H1 (cell line): ENCODE results near the gene TACR2. TPM values are rescaled to one million over a fixed set of nuclear protein-coding genes. Genes with fewer than 3 reads are reported as not detected.

Experiments
- CTCF ChIA-PET: fragments of 300-600 bp; sonication (Branson Sonifier 250); formaldehyde crosslinking; loops from one replicate; lab custom pipeline; 2021; ENCODE audit not compliant: partially characterized antibody; lab: Charles Lee
- POLR2A ChIA-PET: fragments of 300-600 bp; sonication (Branson Sonifier 250); formaldehyde crosslinking; loops from one replicate; lab custom pipeline; 2021; ENCODE audit warnings: inconsistent platforms; ENCODE audit not compliant: partially characterized antibody; lab: Charles Lee
- DNase-seq, 2 experiments: peaks; one replicate each; pipeline versions ENCODE4 v3.0.0 to v3.0.0-alpha.2; 2010 to 2022; ENCODE audit warnings: low spot score in 2 of 2, low read depth in 1 of 2, mixed read lengths in 1 of 2
- FAIRE-seq: peaks from 2 replicates; lab custom pipeline; 2011; peaks lifted over from hg19 to GRCh38; lab: Jason Lieb, UNC
- H2AFZ ChIP-seq: 2 replicates; pipeline ENCODE4 v1.8.1; 2012; ENCODE audit warnings: low read length, inconsistent platforms
- H2AK5ac ChIP-seq: 2 replicates; pipeline ENCODE4 v1.6.1; 2013; ENCODE audit warnings: low read depth, low read length
- H2BK120ac ChIP-seq: replicated peaks from 2 replicates; pipeline ENCODE3; 2013; ENCODE audit warnings: low read depth, low read length, inconsistent platforms
- H2BK12ac ChIP-seq: 2 replicates; pipeline ENCODE4 v1.6.1; 2013; ENCODE audit warnings: low read depth, low read length
- H2BK15ac ChIP-seq: 2 replicates; pipeline ENCODE4 v1.6.1; 2013; ENCODE audit warnings: low read length
- H2BK20ac ChIP-seq: 2 replicates; pipeline ENCODE4 v1.6.1; 2013; ENCODE audit warnings: low read length
- H2BK5ac ChIP-seq: 2 replicates; pipeline ENCODE4 v1.6.1; 2013; ENCODE audit warnings: low read depth, low read length
- H3K14ac ChIP-seq: 2 replicates; pipeline ENCODE4 v1.6.1; 2013; ENCODE audit warnings: inconsistent platforms; ENCODE audit not compliant: insufficient read length
- H3K18ac ChIP-seq: 2 replicates; pipeline ENCODE4 v1.6.1; 2013; ENCODE audit warnings: low read length; ENCODE audit errors: extremely low read depth
- H3K23ac ChIP-seq: 2 replicates; pipeline ENCODE4 v1.6.1; 2013; ENCODE audit warnings: inconsistent platforms; ENCODE audit not compliant: insufficient read length
- H3K23me2 ChIP-seq: 2 replicates; pipeline ENCODE4 v1.6.1; 2013; ENCODE audit warnings: low read depth, low read length
- H3K27ac ChIP-seq: 2 replicates; pipeline ENCODE4 v1.6.1; 2011; ENCODE audit warnings: low read depth, low read length, inconsistent platforms
- H3K27me3 ChIP-seq, 4 experiments: replicated peaks in 1 of 4; 1 replicate in 1 of 4; 2 replicates in 3 of 4; pipeline versions ENCODE4 v1.6.1 to v1.8.1; 2011 to 2013; ENCODE audit warnings: low read length in 3 of 4, mild to moderate bottlenecking in 3 of 4, inconsistent platforms in 2 of 4, mixed read lengths in 2 of 4, moderate library complexity in 1 of 4; ENCODE audit not compliant: control insufficient read depth in 3 of 4, insufficient read depth in 3 of 4; ENCODE audit errors: extremely low read depth in 1 of 4
- H3K36me3 ChIP-seq, 4 experiments: 2 replicates each; pipeline versions ENCODE4 v1.6.1 to v1.8.1; 2011 to 2013; ENCODE audit warnings: mild to moderate bottlenecking in 4 of 4, low read length in 3 of 4, moderate library complexity in 2 of 4, control low read depth in 1 of 4, inconsistent platforms in 1 of 4; ENCODE audit not compliant: insufficient read depth in 4 of 4, control insufficient read depth in 2 of 4
- H3K4ac ChIP-seq: replicated peaks from 2 replicates; pipeline ENCODE3; 2013; ENCODE audit warnings: low read length, low read depth, mixed read lengths, inconsistent platforms; ENCODE audit not compliant: insufficient read length
- H3K4me1 ChIP-seq, 4 experiments: replicated peaks in 1 of 4; 1 replicate in 1 of 4; 2 replicates in 3 of 4; pipeline versions ENCODE4 v1.6.1 to v1.8.1; 2011 to 2013; ENCODE audit warnings: low read length in 3 of 4, inconsistent platforms in 2 of 4, mixed read lengths in 1 of 4; ENCODE audit not compliant: insufficient read depth in 4 of 4, control insufficient read depth in 3 of 4
- H3K4me2 ChIP-seq, 2 experiments: 2 replicates each; pipeline versions ENCODE4 v1.6.1 to v1.8.1; 2011 to 2013; ENCODE audit warnings: low read depth in 2 of 2, low read length in 2 of 2, control low read depth in 1 of 2, inconsistent platforms in 1 of 2, mild to moderate bottlenecking in 1 of 2; ENCODE audit not compliant: insufficient read depth in 1 of 2
- H3K4me3 ChIP-seq, 4 experiments: fragments of 200-600, 300-600 bp in 1 of 4; sonication (generic), shearing (Covaris generic), sonication (Bioruptor Twin) in 1 of 4; 2 replicates each; pipeline versions ENCODE4 v1.5.1 to v1.8.1; 2011 to 2016; ENCODE audit warnings: low read length in 4 of 4, low read depth in 3 of 4, control low read depth in 2 of 4, inconsistent platforms in 2 of 4, mild to moderate bottlenecking in 2 of 4, mixed read lengths in 1 of 4, moderate library complexity in 1 of 4; ENCODE audit not compliant: insufficient read depth in 2 of 4; ENCODE audit errors: extremely low read depth in 1 of 4
- H3K56ac ChIP-seq: replicated peaks from 2 replicates; pipeline ENCODE3; 2013; ENCODE audit warnings: low read depth, mild to moderate bottlenecking, mixed read lengths, low read length, inconsistent platforms; ENCODE audit not compliant: insufficient read length
- H3K79me1 ChIP-seq: 2 replicates; pipeline ENCODE4 v1.6.1; 2013; ENCODE audit warnings: low read depth, low read length, control low read depth
- H3K79me2 ChIP-seq, 2 experiments: 2 replicates each; pipeline versions ENCODE4 v1.6.1 to v1.8.1; 2012 to 2013; ENCODE audit warnings: low read length in 2 of 2, mild to moderate bottlenecking in 2 of 2, inconsistent platforms in 1 of 2; ENCODE audit not compliant: insufficient read depth in 2 of 2, control insufficient read depth in 1 of 2
- H3K9ac ChIP-seq, 4 experiments: replicated peaks in 1 of 4; 1 replicate in 1 of 4; 2 replicates in 3 of 4; pipeline versions ENCODE4 v1.6.1 to v1.8.1; 2011 to 2013; ENCODE audit warnings: low read depth in 3 of 4, low read length in 3 of 4, control low read depth in 2 of 4, mild to moderate bottlenecking in 2 of 4, moderate library complexity in 2 of 4, inconsistent platforms in 1 of 4; ENCODE audit errors: extremely low read depth in 1 of 4
- H3K9me3 ChIP-seq, 2 experiments: 2 replicates each; pipeline versions ENCODE4 v1.6.1 to v1.8.1; 2012 to 2013; ENCODE audit warnings: mild to moderate bottlenecking in 2 of 2, moderate library complexity in 2 of 2, control low read depth in 1 of 2, inconsistent platforms in 1 of 2, low read depth in 1 of 2, low read length in 1 of 2, mixed read lengths in 1 of 2; ENCODE audit not compliant: insufficient read depth in 2 of 2
- H4K20me1 ChIP-seq, 2 experiments: replicated peaks in 1 of 2; 2 replicates each; pipeline versions ENCODE3 to v1.8.1; 2011 to 2013; ENCODE audit warnings: inconsistent platforms in 2 of 2, low read length in 2 of 2, mild to moderate bottlenecking in 1 of 2; ENCODE audit not compliant: insufficient read depth in 2 of 2, control insufficient read depth in 1 of 2
- H4K5ac ChIP-seq: 2 replicates; pipeline ENCODE4 v1.6.1; 2013; ENCODE audit warnings: low read length, low read depth, mixed read lengths, inconsistent platforms; ENCODE audit not compliant: insufficient read length
- H4K8ac ChIP-seq: 2 replicates; pipeline ENCODE4 v1.8.0; 2013; ENCODE audit warnings: mild to moderate bottlenecking, moderate library complexity, low read length, inconsistent platforms; ENCODE audit not compliant: insufficient read depth; ENCODE audit errors: extremely low read depth
- H4K91ac ChIP-seq: replicated peaks from 2 replicates; pipeline ENCODE3; 2013; ENCODE audit warnings: low read length, mixed read lengths, inconsistent platforms; ENCODE audit not compliant: insufficient read length
- KDM4A ChIP-seq: IDR thresholded peaks from one replicate; pipeline ENCODE4 v1.7.1; 2012; ENCODE audit warnings: low read depth, mild to moderate bottlenecking, moderate library complexity, low read length, inconsistent platforms; ENCODE audit not compliant: severe bottlenecking
- NANOG ChIP-seq: IDR thresholded peaks from 2 replicates; pipeline ENCODE4 v1.6.1; 2011; ENCODE audit warnings: low read length, low read depth, mild to moderate bottlenecking, inconsistent platforms; ENCODE audit not compliant: insufficient read depth, poor library complexity, severe bottlenecking
- NRF1 ChIP-seq: IDR thresholded peaks from 2 replicates; pipeline ENCODE4 v1.6.1; 2011; ENCODE audit warnings: mild to moderate bottlenecking, low read depth, low read length, improper control_type of control experiment
- POLR2AphosphoS5 ChIP-seq: IDR thresholded peaks from 2 replicates; pipeline ENCODE4 v1.6.1; 2011; ENCODE audit warnings: low read depth, low read length
- RAD21 ChIP-seq, 2 experiments: IDR thresholded peaks in 1 of 2; conservative IDR thresholded peaks in 1 of 2; 2 replicates each; pipeline ENCODE4 v1.6.1; 2011; ENCODE audit warnings: low read depth in 2 of 2, low read length in 2 of 2, improper control_type of control experiment in 1 of 2, inconsistent platforms in 1 of 2, mild to moderate bottlenecking in 1 of 2, moderate library complexity in 1 of 2
- RNF2 ChIP-seq: fragments of 200-900, 300-1000 bp; sonication (generic); IDR thresholded peaks from 2 replicates; pipeline ENCODE4 v1.7.1; 2016; ENCODE audit warnings: borderline replicate concordance, low read depth, mild to moderate bottlenecking, antibody characterized with exemption, low read length; ENCODE audit not compliant: poor library complexity, severe bottlenecking; ENCODE audit errors: missing control alignments
- SAP30 ChIP-seq: fragments of 300-600 bp; sonication (generic); IDR thresholded peaks from 2 replicates; pipeline ENCODE4 v1.7.1; 2012; ENCODE audit warnings: low read length, moderate library complexity, mild to moderate bottlenecking, inconsistent platforms; ENCODE audit not compliant: insufficient read depth, insufficient replicate concordance
- SRF ChIP-seq: IDR thresholded peaks from 2 replicates; pipeline ENCODE4 v1.6.1; 2011; ENCODE audit warnings: mild to moderate bottlenecking, low read depth, low read length, moderate library complexity
- WGBS, 2 experiments: shearing (Covaris generic) in 1 of 2; methylation state at CpG; one replicate each; pipeline versions ENCODE4 v1.1.6 to v1.1.7; 2013 to 2015; ENCODE audit warnings: low lambda C conversion rate in 2 of 2, mixed read lengths in 2 of 2, inconsistent platforms in 1 of 2, low coverage in 1 of 2, missing lambda C conversion rate in 1 of 2; ENCODE audit not compliant: insufficient replicate concordance in 2 of 2, insufficient coverage in 1 of 2, insufficient read length in 1 of 2; ENCODE audit errors: extremely low coverage in 1 of 2, missing lambda C conversion rate in 1 of 2; 5-methylcytosine and 5-hydroxymethylcytosine counted together
- polyA plus RNA-seq, 7 experiments: library from polyadenylated mRNA; depleted of rRNA in 3 of 7; stranded (reverse) in 5 of 7; unstranded in 2 of 7; fragments of >200 nt in 5 of 7; fragments of 200-250 nt in 2 of 7; gene quantifications; 1 replicate in 5 of 7; 2 replicates in 1 of 7; 4 replicates in 1 of 7; pipeline versions ENCODE4 v1.2.1 to v1.2.3, GENCODE V29; 2011 to 2013; ENCODE audit warnings: missing spikeins in 2 of 7, mixed read lengths in 2 of 7
- total RNA-seq: library from RNA; stranded (reverse); fragmentation: NEBNext Ultra II Directional; extraction: Animal tissue kit (Norgen Biotek cat#: 25700); gene quantifications from 2 replicates; pipeline ENCODE4 v1.2.1, GENCODE V29; 2021
- TF ChIP-seq, protein P1 (sequence below): IDR thresholded peaks from 2 replicates; pipeline ENCODE4 v1.6.1; 2012; ENCODE audit warnings: low read length, inconsistent platforms

TACR2 gene
- total and polyA plus RNA-seq, 2 of the 8 experiments (the other 6 are each of a cell fraction or from before 2014, with no cell fraction given) = 0.06 TPM; not detected in 1

DNA sequence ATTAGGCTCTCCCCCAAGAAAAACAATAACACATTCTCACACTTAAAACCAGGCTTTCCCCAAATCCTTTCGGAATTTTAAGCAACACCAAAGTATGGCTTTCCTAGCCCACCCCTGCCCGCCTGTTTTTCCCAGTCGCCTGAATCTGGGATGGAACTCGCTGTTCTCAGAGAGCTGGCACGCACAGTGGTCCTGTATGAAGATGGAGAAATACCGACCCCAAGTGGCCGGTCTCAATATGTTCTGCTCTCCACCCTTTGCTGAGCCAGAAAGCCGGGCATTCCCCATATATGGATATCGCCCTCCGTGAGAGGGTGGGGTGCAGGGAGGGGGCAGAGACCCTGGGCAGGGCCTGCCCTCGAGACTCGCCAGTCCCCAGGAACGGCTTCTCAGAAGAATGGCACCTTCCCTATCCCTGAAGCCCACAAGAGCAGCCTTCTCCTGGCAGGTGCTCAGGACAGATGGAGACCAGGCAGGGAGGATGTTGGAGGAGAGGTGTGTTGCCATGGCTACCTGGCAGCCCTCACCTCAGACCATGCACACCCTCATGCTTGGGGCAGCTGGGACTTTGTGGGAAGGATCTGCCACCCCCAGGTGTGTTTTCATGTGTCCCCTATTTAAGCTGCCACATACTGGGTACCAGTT, 3.4 kb downstream of the TACR2 start:
- Histone ChIP-seq H2BK12ac (no peak overlapping the region), H3K9ac (no peak overlapping the region), H3K79me2 (no peaks in the 10 kb centered on the region), H2BK15ac (no peak overlapping the region), H3K23ac (no peak overlapping the region), H2BK120ac (no peak overlapping the region), H4K20me1 (no peaks in the 10 kb centered on the region), H3K27me3 (no peaks in the 10 kb centered on the region), H3K79me1 (no peaks in the 10 kb centered on the region), H2BK20ac (no peak overlapping the region), H3K14ac (no peak overlapping the region), H3K56ac (no peak overlapping the region), H2AK5ac (0 out of 2 replicates have a peak overlapping the region, but pooled peaks have one; percentile 70), H3K4ac (no peak overlapping the region), H3K27ac (no peak overlapping the region), H2AFZ (0 out of 2 replicates have a peak overlapping the region, but pooled peaks have one; percentile 25), H3K18ac (no peak overlapping the region), H3K4me3 (peak overlapping the region in 1 of 4 experiments; percentile 35; a peak in 1 of 8 replicates), H3K4me2 (peak overlapping the region; percentile 14 to 61; a peak in 3 of 4 replicates), H3K9me3 (no peaks in the 10 kb centered on the region), H4K5ac (no peak overlapping the region), H3K36me3 (no peaks in the 10 kb centered on the region), H4K8ac (no peak overlapping the region), H4K91ac (no peak overlapping the region), H2BK5ac (no peak overlapping the region), H3K23me2 (no peaks in the 10 kb centered on the region), H3K4me1 (no peaks in the 10 kb centered on the region; a peak in 2 of 7 replicates)
- ChIA-PET POLR2A (interaction anchor here (0.6 to 1.7 kb wide), 2 partner anchors 35 to 255 kb away, joined by 3 to 5 read pairs; no protein-coding TSS in a partner anchor), CTCF (interaction anchor here (0.9 to 3.5 kb wide), 13 partner anchors 10 to 352 kb away, joined by 3 to 28 read pairs (median 3); no protein-coding TSS in a partner anchor)
- no peak for FAIRE-seq
- WGBS, 2 experiments = 12% methylated on average over 10 of the region's 13 CpGs; no CpG with 5 or more reads in 1 of the 2 experiments
- peak; percentile 49 to 83 for DNase-seq
- TF ChIP-seq RNF2 (no peak), KDM4A (no peak), SRF (peak; percentile 96), POLR2AphosphoS5 (no peak), NRF1 (no peak), NANOG (no peak), SAP30 (no peak), RAD21 (IDR thresholded peaks at IDR 0.05 in 1 of 2, conservative IDR thresholded peaks at IDR 0.05 in 1 of 2; ENCODE audit: low read depth in 2 of 2, low read length in 2 of 2) (peak; percentile 89 to 91)
- TF ChIP-seq, protein P1, sequence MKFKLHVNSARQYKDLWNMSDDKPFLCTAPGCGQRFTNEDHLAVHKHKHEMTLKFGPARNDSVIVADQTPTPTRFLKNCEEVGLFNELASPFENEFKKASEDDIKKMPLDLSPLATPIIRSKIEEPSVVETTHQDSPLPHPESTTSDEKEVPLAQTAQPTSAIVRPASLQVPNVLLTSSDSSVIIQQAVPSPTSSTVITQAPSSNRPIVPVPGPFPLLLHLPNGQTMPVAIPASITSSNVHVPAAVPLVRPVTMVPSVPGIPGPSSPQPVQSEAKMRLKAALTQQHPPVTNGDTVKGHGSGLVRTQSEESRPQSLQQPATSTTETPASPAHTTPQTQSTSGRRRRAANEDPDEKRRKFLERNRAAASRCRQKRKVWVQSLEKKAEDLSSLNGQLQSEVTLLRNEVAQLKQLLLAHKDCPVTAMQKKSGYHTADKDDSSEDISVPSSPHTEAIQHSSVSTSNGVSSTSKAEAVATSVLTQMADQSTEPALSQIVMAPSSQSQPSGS = 0 out of 2 replicates have a peak, but pooled peaks have one; percentile 52
